ENCODE measurements around the gene RBBP8.

DNA sequence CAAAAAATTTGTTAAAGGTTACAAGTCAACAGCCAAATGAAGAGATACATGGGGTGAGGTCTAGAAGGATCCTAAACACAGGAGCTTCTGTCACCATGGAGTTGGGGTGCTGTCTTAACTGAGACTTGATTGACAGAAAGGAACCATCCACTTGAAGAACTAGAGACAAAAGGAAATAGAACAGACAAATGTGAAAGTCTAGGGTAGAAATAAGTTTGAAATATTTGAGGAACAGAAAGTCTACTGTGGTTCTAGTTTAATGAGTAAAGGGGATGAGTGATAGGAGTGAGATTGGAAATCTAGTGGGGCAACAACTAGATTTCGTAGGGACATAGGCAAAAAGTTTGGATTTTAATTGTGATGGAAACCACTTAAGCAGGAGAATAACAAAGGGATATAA lies 18.7 kb downstream of the RBBP8 start:
- no peak for TF ChIP-seq USF1 (IDR thresholded peaks at IDR 0.05)
- TF ChIP-seq EGR1 (IDR thresholded peaks at IDR 0.05): no peak
- TF ChIP-seq EP300 (IDR thresholded peaks at IDR 0.05; ENCODE audit: borderline replicate concordance): no peak
- no peak for TF ChIP-seq NFIC (IDR thresholded peaks at IDR 0.05)
- TF ChIP-seq TAF1 (IDR thresholded peaks at IDR 0.05; ENCODE audit: low read depth): no peak
- no peak for TF ChIP-seq CEBPB (IDR thresholded peaks at IDR 0.05)
- no peak for TF ChIP-seq REST (IDR thresholded peaks at IDR 0.05; ENCODE audit: low read depth)
